HCT116 (cell line): Measurements from ENCODE around the gene RANBP10. TPM values are rescaled to one million over a fixed set of nuclear protein-coding genes. Genes with fewer than 3 reads are reported as not detected.
"Not testable (repeated sequence)": the region's sequence is repeated elsewhere in the genome, so short reads cannot be mapped to it uniquely, and the experiment has no call there.

Experiments
- ATAC-seq: fragments of 200-7000 bp; cut with Tn5 transposase; 2 replicates; pipeline ENCODE4 v1.9.1; 2020; ENCODE audit warnings: mild to moderate bottlenecking, moderate library complexity
- BruUV-seq: library from RNA; stranded (reverse); fragments of 400-500 nt; replicated peaks from 2 replicates; lab custom pipeline; 2021; lab: Mats Ljungman, UMichigan
- CTCF ChIA-PET: fragments of 300-600 bp; sonication (Branson Sonifier 250); formaldehyde crosslinking; loops from one replicate; lab custom pipeline; 2021; ENCODE audit warnings: antibody characterized with exemption; lab: Charles Lee
- POLR2A ChIA-PET: fragments of 300-600, 350-600 bp; sonication (Branson Sonifier 250); formaldehyde crosslinking; loops from one replicate; lab custom pipeline; 2021; ENCODE audit warnings: antibody characterized with exemption; lab: Charles Lee
- RAD21 ChIA-PET, 2 experiments: fragments of 300-600 bp; sonication (Branson Sonifier 250); formaldehyde crosslinking; loops; one replicate each; lab custom pipeline; 2023; ENCODE audit warnings: low total read pairs in 2 of 2; ENCODE audit not compliant: uncharacterized antibody in 2 of 2, unreplicated experiment in 2 of 2, low non-redundant PET in 1 of 2; lab: Charles Lee
- DNase-seq: peaks from one replicate; pipeline ENCODE4 v3.0.0-alpha.2; 2010; ENCODE audit warnings: low read depth, low spot score
- H2AFZ ChIP-seq: fragments of 200-600 bp; shearing (Covaris generic), sonication (generic); 2 replicates; pipeline ENCODE4 v1.6.1; 2017; ENCODE audit warnings: low read depth, mixed run types, mixed read lengths, antibody characterized with exemption, low read length; ENCODE audit not compliant: poor library complexity, severe bottlenecking
- H3K27ac ChIP-seq: 2 replicates; pipeline ENCODE4 v1.5.1; 2012; ENCODE audit warnings: low read depth, low read length
- H3K27me3 ChIP-seq: fragments of 200-600 bp; sonication (generic); 2 replicates; pipeline ENCODE4 v1.6.1; 2016; ENCODE audit warnings: mixed run types, low read length, mixed read lengths; ENCODE audit not compliant: insufficient read depth
- H3K36me3 ChIP-seq, 2 experiments: fragments of 200-500 bp in 1 of 2; fragments of 200-600 bp in 1 of 2; sonication (Bioruptor generic) in 1 of 2; sonication (generic) in 1 of 2; 2 replicates each; pipeline versions ENCODE4 v1.5.1 to v1.6.1; 2014 to 2016; ENCODE audit warnings: low read length in 2 of 2, inconsistent platforms in 1 of 2, mixed read lengths in 1 of 2, mixed run types in 1 of 2; ENCODE audit not compliant: insufficient read depth in 2 of 2, control insufficient read depth in 1 of 2
- H3K4me1 ChIP-seq, 2 experiments: fragments of 200-600 bp in 1 of 2; sonication (generic) in 1 of 2; 2 replicates each; pipeline versions ENCODE4 v1.5.1 to v1.6.1; 2012 to 2017; ENCODE audit warnings: low read length in 2 of 2, inconsistent platforms in 1 of 2, mild to moderate bottlenecking in 1 of 2, mixed read lengths in 1 of 2, mixed run types in 1 of 2, moderate library complexity in 1 of 2; ENCODE audit not compliant: insufficient read depth in 2 of 2, control insufficient read depth in 1 of 2
- H3K4me2 ChIP-seq: fragments of 200-600 bp; sonication (generic); 2 replicates; pipeline ENCODE4 v1.6.1; 2017; ENCODE audit warnings: mixed run types, low read length, mixed read lengths
- H3K4me3 ChIP-seq, 2 experiments: fragments of 200-600 bp in 1 of 2; sonication (generic) in 1 of 2; replicated peaks in 1 of 2; 2 replicates each; pipeline ENCODE4 v1.5.1; 2011 to 2016; ENCODE audit warnings: low read length in 2 of 2, control low read depth in 1 of 2, low read depth in 1 of 2, mild to moderate bottlenecking in 1 of 2, mixed read lengths in 1 of 2, mixed run types in 1 of 2
- H3K79me2 ChIP-seq: fragments of 200-600 bp; sonication (generic); 2 replicates; pipeline ENCODE4 v1.6.1; 2017; ENCODE audit warnings: mild to moderate bottlenecking, mixed run types, low read length, moderate library complexity, mixed read lengths; ENCODE audit not compliant: insufficient read depth
- H3K9ac ChIP-seq: fragments of 200-600 bp; sonication (generic); 2 replicates; pipeline ENCODE4 v1.6.1; 2016; ENCODE audit warnings: low read length, mixed read lengths
- H3K9me2 ChIP-seq: fragments of 200-600 bp; sonication (generic), shearing (Covaris generic); 2 replicates; pipeline ENCODE4 v1.6.1; 2017; ENCODE audit warnings: mixed run types, mild to moderate bottlenecking, moderate library complexity; ENCODE audit not compliant: insufficient read depth
- H3K9me3 ChIP-seq, 2 experiments: fragments of 200-500 bp in 1 of 2; fragments of 200-600 bp in 1 of 2; sonication (Bioruptor generic) in 1 of 2; sonication (generic) in 1 of 2; 2 replicates each; pipeline ENCODE4 v1.6.1; 2014 to 2017; ENCODE audit warnings: low read length in 2 of 2, mixed read lengths in 2 of 2, inconsistent platforms in 1 of 2, low read depth in 1 of 2, mild to moderate bottlenecking in 1 of 2, mixed run types in 1 of 2, moderate library complexity in 1 of 2; ENCODE audit not compliant: control insufficient read depth in 1 of 2, insufficient read depth in 1 of 2
- H4K20me1 ChIP-seq: fragments of 200-600 bp; sonication (generic), shearing (Covaris generic); 2 replicates; pipeline ENCODE4 v1.6.1; 2017; ENCODE audit warnings: mixed run types, mild to moderate bottlenecking, moderate library complexity; ENCODE audit not compliant: insufficient read depth
- CBX3 ChIP-seq: IDR thresholded peaks from 2 replicates; pipeline ENCODE4 v1.6.1; 2012; ENCODE audit warnings: low read depth
- CEBPB ChIP-seq: IDR thresholded peaks from 2 replicates; pipeline ENCODE4 v1.6.1; 2012; ENCODE audit warnings: low read depth
- EGR1 ChIP-seq: IDR thresholded peaks from 2 replicates; pipeline ENCODE4 v1.6.1; 2012; ENCODE audit warnings: low read depth
- FOSL1 ChIP-seq: IDR thresholded peaks from 2 replicates; pipeline ENCODE4 v1.6.1; 2012; ENCODE audit warnings: low read depth
- JUND ChIP-seq: IDR thresholded peaks from 2 replicates; pipeline ENCODE4 v1.6.1; 2012
- POLR2A ChIP-seq: IDR thresholded peaks from 2 replicates; pipeline ENCODE4 v1.7.0; 2011; ENCODE audit warnings: borderline replicate concordance; ENCODE audit not compliant: insufficient read depth, insufficient read length; ENCODE audit errors: extremely low read depth
- POLR2AphosphoS5 ChIP-seq: IDR thresholded peaks from 2 replicates; pipeline ENCODE4 v1.6.1; 2011; ENCODE audit warnings: mild to moderate bottlenecking, low read depth, low read length, moderate library complexity
- RAD21 ChIP-seq: IDR thresholded peaks from 2 replicates; pipeline ENCODE4 v1.6.1; 2012; ENCODE audit warnings: low read depth, mild to moderate bottlenecking
- SIN3A ChIP-seq: IDR thresholded peaks from 2 replicates; pipeline ENCODE4 v1.6.1; 2012; ENCODE audit warnings: low read depth
- SP1 ChIP-seq: IDR thresholded peaks from 2 replicates; pipeline ENCODE4 v1.6.1; 2012; ENCODE audit warnings: low read depth
- SRF ChIP-seq: IDR thresholded peaks from 2 replicates; pipeline ENCODE4 v1.6.1; 2012; ENCODE audit warnings: low read depth
- YY1 ChIP-seq: IDR thresholded peaks from 2 replicates; pipeline ENCODE4 v1.6.1; 2011; ENCODE audit warnings: low read length, low read depth, moderate library complexity, mild to moderate bottlenecking; ENCODE audit not compliant: insufficient replicate concordance; ENCODE audit errors: extremely low read depth
- ZFX ChIP-seq: fragments of 450-650 bp; IDR thresholded peaks from 2 replicates; pipeline ENCODE4 v1.6.1; 2017
- ZNF274 ChIP-seq: fragments of 200-500 bp; sonication (Bioruptor generic); IDR thresholded peaks from 2 replicates; pipeline ENCODE4 v1.6.1; 2014; ENCODE audit warnings: mild to moderate bottlenecking, low read depth, low read length, inconsistent platforms
- intact Hi-C: fragments of 100-400 bp; cut with micrococcal nuclease; formaldehyde crosslinking; loops from 2 replicates; pipeline ENCODE4 v1.10.0; 2022
- total RNA-seq: library from RNA; stranded (reverse); gene quantifications from one replicate; pipeline ENCODE4 v1.2.1, GENCODE V29; 2021; ENCODE audit not compliant: unreplicated experiment
- TF ChIP-seq, protein P1 (sequence below), 3 experiments: fragments of 200-600 bp in 1 of 3; sonication (generic) in 1 of 3; IDR thresholded peaks in 2 of 3; conservative IDR thresholded peaks in 1 of 3; 2 replicates each; pipeline ENCODE4 v1.5.1; 2012 to 2017; ENCODE audit warnings: low read depth in 2 of 3, low read length in 2 of 3, antibody characterized with exemption in 1 of 3, borderline replicate concordance in 1 of 3, control low read depth in 1 of 3, mild to moderate bottlenecking in 1 of 3, mixed read lengths in 1 of 3, mixed run types in 1 of 3, moderate library complexity in 1 of 3; ENCODE audit not compliant: insufficient read depth in 1 of 3
- TF ChIP-seq, protein P2 (sequence below): IDR thresholded peaks from 2 replicates; pipeline ENCODE4 v1.6.1; 2012

The RANBP10 gene
- total RNA-seq, 1 experiment from 2014 or later, result 16.9 TPM

DNA sequence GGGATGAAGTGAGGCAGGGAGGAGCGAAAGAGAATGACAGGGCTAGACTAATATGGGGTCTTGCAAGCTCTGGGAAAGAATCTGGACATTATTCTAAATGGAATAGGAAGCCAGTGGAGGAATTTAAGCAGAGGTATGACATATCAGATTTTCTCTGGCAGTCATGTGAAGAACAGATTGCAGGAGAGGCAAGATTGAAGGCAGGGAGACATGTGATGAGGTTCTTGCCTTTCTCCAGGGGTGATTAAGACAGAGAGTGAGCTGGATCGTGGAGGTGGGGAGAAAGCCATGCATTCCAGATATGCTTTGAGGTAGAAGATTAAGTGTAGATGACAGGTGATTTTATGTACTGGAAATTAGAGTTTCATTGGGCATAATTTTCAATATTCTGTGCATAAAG lies 31.5 kb upstream of the RANBP10 start (continued):
- TF ChIP-seq, protein P1, sequence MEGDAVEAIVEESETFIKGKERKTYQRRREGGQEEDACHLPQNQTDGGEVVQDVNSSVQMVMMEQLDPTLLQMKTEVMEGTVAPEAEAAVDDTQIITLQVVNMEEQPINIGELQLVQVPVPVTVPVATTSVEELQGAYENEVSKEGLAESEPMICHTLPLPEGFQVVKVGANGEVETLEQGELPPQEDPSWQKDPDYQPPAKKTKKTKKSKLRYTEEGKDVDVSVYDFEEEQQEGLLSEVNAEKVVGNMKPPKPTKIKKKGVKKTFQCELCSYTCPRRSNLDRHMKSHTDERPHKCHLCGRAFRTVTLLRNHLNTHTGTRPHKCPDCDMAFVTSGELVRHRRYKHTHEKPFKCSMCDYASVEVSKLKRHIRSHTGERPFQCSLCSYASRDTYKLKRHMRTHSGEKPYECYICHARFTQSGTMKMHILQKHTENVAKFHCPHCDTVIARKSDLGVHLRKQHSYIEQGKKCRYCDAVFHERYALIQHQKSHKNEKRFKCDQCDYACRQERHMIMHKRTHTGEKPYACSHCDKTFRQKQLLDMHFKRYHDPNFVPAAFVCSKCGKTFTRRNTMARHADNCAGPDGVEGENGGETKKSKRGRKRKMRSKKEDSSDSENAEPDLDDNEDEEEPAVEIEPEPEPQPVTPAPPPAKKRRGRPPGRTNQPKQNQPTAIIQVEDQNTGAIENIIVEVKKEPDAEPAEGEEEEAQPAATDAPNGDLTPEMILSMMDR (IDR thresholded peaks at IDR 0.05 in 2 of 3, conservative IDR thresholded peaks at IDR 0.05 in 1 of 3; ENCODE audit: borderline replicate concordance in 1 of 3, insufficient read depth in 1 of 3, low read depth in 2 of 3, low read length in 2 of 3), result no peak
- TF ChIP-seq EGR1 (no peak), ZNF274 (no peak), POLR2A (no peak), ZFX (no peak)

GRCh38 chr16:67837190-67837589 lies 30.8 kb upstream of the RANBP10 start:
- H3K27me3 ChIP-seq, H3K9me2 ChIP-seq, POLR2A ChIA-PET, H3K9me3 ChIP-seq, H4K20me1 ChIP-seq, intact Hi-C loops, RAD21 ChIA-PET, H3K4me2 ChIP-seq, BruUV-seq, CTCF ChIA-PET, H2AFZ ChIP-seq, H3K36me3 ChIP-seq, ATAC-seq, DNase-seq, H3K9ac ChIP-seq, H3K27ac ChIP-seq, H3K4me3 ChIP-seq: not testable (repeated sequence)
- Histone ChIP-seq H3K79me2 (peaks cover 11% of the 10 kb centered on the region), H3K4me1 (peaks cover 8 to 21% of the 10 kb centered on the region in 2 experiments; a peak in 3 of 4 replicates)

GRCh38 chr16:67834242-67834614 lies 27.9 kb upstream of the RANBP10 start:
- peaks cover 3 to 13% of the 10 kb centered on the region in 2 experiments; a peak in 3 of 4 replicates for H3K4me1 ChIP-seq
- no peaks in the 10 kb centered on the region for H4K20me1 ChIP-seq
- peak overlapping the region; percentile 87 for H2AFZ ChIP-seq
- intact Hi-C loops, result no loop called here
- POLR2A ChIA-PET, result interaction anchor here (0.7 to 1.6 kb wide), 4 partner anchors 10 to 28 kb away, joined by 3 to 7 read pairs (median 4); partner anchors contain the start of genes NUTF2, RANBP10 and TSNAXIP1
- no TSS peak for BruUV-seq
- H3K27ac ChIP-seq, result no peak overlapping the region
- H3K9me2 ChIP-seq, result no peaks in the 10 kb centered on the region
- peak overlapping the region; percentile 90 to 93 for H3K4me3 ChIP-seq
- H3K79me2 ChIP-seq, result peaks cover 11% of the 10 kb centered on the region
- DNase-seq (no peak), ATAC-seq (no peak)
- H3K36me3 ChIP-seq, result peaks cover 16 to 24% of the 10 kb centered on the region in 2 experiments; a peak in 3 of 4 replicates
- peak overlapping the region; percentile 99 for H3K4me2 ChIP-seq
- H3K9ac ChIP-seq, result peak overlapping the region; percentile 89
- CTCF ChIA-PET, result interaction anchor here (1.8 to 4.0 kb wide), 2 partner anchors 18 to 313 kb away, joined by 4 to 31 read pairs; no protein-coding TSS in a partner anchor
- RAD21 ChIA-PET, result interaction anchor here in 1 of 2 experiments (0.6 kb wide), 1 partner anchor 239 kb away, joined by 4 read pairs; no protein-coding TSS in a partner anchor
- no peaks in the 10 kb centered on the region for H3K9me3 ChIP-seq
- H3K27me3 ChIP-seq, result no peaks in the 10 kb centered on the region
- TF ChIP-seq POLR2A (no peak), SIN3A (no peak), JUND (no peak), SP1 (no peak), FOSL1 (no peak), YY1 (no peak), SRF (no peak), CBX3 (no peak), CEBPB (no peak), EGR1 (no peak), RAD21 (no peak), POLR2AphosphoS5 (no peak)
- TF ChIP-seq, protein P1 (IDR thresholded peaks at IDR 0.05 in 2 of 3, conservative IDR thresholded peaks at IDR 0.05 in 1 of 3; ENCODE audit: borderline replicate concordance in 1 of 3, insufficient read depth in 1 of 3, low read depth in 2 of 3, low read length in 2 of 3), result no peak
- TF ChIP-seq, protein P2, sequence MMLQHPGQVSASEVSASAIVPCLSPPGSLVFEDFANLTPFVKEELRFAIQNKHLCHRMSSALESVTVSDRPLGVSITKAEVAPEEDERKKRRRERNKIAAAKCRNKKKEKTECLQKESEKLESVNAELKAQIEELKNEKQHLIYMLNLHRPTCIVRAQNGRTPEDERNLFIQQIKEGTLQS, result no peak
